HepG2 (cell line): ENCODE measurements around the gene OR7G1.

Experiments
- EZH2 ChIP-seq: conservative IDR thresholded peaks from 2 replicates; pipeline ENCODE4 v1.6.1; 2012; ENCODE audit warnings: mild to moderate bottlenecking, low read depth, low read length, moderate library complexity
- JUND ChIP-seq: sonication (generic); formaldehyde crosslinking; IDR thresholded peaks from 2 replicates; pipeline ENCODE4 v1.8.0; 2022; ENCODE audit warnings: mild to moderate bottlenecking, missing genetic modification reagents
- MXI1 ChIP-seq: IDR thresholded peaks from 3 replicates; pipeline ENCODE4 v1.6.1; 2012; ENCODE audit warnings: low read depth, low read length, inconsistent platforms, borderline replicate concordance
- RAD51 ChIP-seq: fragments of 450-650 bp; IDR thresholded peaks from 2 replicates; pipeline ENCODE4 v1.6.1; 2016; ENCODE audit warnings: borderline replicate concordance
- ZNF253 ChIP-seq: sonication (generic); formaldehyde crosslinking; IDR thresholded peaks from 2 replicates; pipeline ENCODE4 v1.8.0; 2022; ENCODE audit warnings: mild to moderate bottlenecking, missing genetic modification reagents, borderline replicate concordance
- TF ChIP-seq, protein P1 (sequence below): sonication (generic); formaldehyde crosslinking; IDR thresholded peaks from 2 replicates; pipeline ENCODE4 v1.4.0; 2020; ENCODE audit warnings: mild to moderate bottlenecking, missing genetic modification reagents
- TF ChIP-seq, protein P2 (sequence below): sonication (generic); IDR thresholded peaks from 2 replicates; pipeline ENCODE4 v1.6.1; 2016; ENCODE audit warnings: low read depth, borderline replicate concordance
- TF ChIP-seq, protein P3 (sequence below), 2 experiments: IDR thresholded peaks; 2 replicates each; pipeline ENCODE4 v1.6.1; 2011 to 2012; ENCODE audit warnings: low read length in 2 of 2, borderline replicate concordance in 1 of 2, low read depth in 1 of 2, mild to moderate bottlenecking in 1 of 2, moderate library complexity in 1 of 2

DNA sequence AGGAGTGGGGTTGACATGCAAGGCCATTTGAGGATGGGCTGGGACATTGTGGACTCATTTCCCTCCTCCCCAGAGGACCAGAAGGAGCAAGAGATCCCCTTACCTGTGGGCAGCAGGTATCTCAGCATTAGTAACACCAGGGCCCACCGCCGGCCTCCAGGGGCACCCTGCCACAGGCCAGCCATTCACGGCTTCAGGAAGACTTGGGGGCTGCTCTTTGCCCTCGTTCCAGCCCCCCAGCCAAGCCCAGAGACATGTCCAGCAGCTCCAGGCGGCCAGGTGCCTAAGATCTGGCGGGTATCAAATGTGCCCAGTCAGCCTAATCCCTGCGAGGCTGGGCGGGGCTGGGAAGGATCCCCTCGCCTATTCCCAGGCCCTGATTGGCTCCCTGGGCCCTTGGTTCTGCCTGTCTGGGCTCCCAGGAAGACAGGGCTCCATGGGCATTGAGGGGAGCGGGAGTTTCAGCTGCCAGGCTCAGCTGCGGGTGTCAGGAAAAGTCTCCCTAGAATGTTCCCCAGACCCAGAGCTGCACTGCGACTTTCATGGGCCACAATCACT, 50.0 kb downstream of the OR7G1 start:
- TF ChIP-seq, protein P1, sequence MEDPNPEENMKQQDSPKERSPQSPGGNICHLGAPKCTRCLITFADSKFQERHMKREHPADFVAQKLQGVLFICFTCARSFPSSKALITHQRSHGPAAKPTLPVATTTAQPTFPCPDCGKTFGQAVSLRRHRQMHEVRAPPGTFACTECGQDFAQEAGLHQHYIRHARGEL (CRISPR knock-in tag): no peak
- no peak for TF ChIP-seq EZH2
- TF ChIP-seq ZNF253 (CRISPR knock-in tag): no peak
- no peak for TF ChIP-seq MXI1
- no peak for TF ChIP-seq JUND (CRISPR knock-in tag)
- TF ChIP-seq, protein P2, sequence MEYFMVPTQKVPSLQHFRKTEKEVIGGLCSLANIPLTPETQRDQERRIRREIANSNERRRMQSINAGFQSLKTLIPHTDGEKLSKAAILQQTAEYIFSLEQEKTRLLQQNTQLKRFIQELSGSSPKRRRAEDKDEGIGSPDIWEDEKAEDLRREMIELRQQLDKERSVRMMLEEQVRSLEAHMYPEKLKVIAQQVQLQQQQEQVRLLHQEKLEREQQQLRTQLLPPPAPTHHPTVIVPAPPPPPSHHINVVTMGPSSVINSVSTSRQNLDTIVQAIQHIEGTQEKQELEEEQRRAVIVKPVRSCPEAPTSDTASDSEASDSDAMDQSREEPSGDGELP: no peak
- TF ChIP-seq, protein P3, sequence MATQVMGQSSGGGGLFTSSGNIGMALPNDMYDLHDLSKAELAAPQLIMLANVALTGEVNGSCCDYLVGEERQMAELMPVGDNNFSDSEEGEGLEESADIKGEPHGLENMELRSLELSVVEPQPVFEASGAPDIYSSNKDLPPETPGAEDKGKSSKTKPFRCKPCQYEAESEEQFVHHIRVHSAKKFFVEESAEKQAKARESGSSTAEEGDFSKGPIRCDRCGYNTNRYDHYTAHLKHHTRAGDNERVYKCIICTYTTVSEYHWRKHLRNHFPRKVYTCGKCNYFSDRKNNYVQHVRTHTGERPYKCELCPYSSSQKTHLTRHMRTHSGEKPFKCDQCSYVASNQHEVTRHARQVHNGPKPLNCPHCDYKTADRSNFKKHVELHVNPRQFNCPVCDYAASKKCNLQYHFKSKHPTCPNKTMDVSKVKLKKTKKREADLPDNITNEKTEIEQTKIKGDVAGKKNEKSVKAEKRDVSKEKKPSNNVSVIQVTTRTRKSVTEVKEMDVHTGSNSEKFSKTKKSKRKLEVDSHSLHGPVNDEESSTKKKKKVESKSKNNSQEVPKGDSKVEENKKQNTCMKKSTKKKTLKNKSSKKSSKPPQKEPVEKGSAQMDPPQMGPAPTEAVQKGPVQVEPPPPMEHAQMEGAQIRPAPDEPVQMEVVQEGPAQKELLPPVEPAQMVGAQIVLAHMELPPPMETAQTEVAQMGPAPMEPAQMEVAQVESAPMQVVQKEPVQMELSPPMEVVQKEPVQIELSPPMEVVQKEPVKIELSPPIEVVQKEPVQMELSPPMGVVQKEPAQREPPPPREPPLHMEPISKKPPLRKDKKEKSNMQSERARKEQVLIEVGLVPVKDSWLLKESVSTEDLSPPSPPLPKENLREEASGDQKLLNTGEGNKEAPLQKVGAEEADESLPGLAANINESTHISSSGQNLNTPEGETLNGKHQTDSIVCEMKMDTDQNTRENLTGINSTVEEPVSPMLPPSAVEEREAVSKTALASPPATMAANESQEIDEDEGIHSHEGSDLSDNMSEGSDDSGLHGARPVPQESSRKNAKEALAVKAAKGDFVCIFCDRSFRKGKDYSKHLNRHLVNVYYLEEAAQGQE (IDR thresholded peaks at IDR 0.05; ENCODE audit: borderline replicate concordance in 1 of 2, low read depth in 1 of 2, low read length in 2 of 2): no peak
- no peak for TF ChIP-seq RAD51
